ENCODE results near the gene ZP2.
"Not testable (repeated sequence)": the region's sequence is repeated elsewhere in the genome, so short reads cannot be mapped to it uniquely, and the experiment has no call there.

The ZP2 gene

GRCh38 chr16:21211486-21211885 is at the start of gene ZP2:
Gene ZP2, minus strand, starts transcription at chr16:21211574. Its CDS starts 27 bp downstream, at chr16:21211547.
- DNase-seq, result no peak

DNA sequence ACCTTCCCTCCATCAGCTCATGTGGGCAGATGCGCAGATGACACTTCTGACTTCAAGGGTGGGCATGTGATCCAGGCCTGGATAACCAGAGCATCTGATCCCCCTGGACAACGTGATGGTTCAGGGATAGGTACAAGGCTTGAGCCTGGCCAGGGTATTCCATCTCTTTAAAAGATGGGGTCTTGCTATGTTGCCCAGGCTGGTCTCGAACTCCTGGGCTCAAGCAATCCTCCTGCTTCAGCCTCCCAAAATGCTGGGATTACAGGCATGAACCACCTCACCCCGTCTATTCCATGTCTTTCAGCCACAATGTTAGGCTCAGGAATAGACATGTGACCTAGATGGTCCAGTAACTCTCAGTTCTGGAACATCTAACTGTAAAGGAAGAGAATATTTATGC is 45.9 kb upstream of the ZP2 start:
- DNase-seq, result no peak

GRCh38 chr16:21256636-21257035 is 45.3 kb upstream of the ZP2 start:
- DNase-seq, result no peak

GRCh38 chr16:21253470-21253869 is 42.1 kb upstream of the ZP2 start:
- no peak for DNase-seq

DNA sequence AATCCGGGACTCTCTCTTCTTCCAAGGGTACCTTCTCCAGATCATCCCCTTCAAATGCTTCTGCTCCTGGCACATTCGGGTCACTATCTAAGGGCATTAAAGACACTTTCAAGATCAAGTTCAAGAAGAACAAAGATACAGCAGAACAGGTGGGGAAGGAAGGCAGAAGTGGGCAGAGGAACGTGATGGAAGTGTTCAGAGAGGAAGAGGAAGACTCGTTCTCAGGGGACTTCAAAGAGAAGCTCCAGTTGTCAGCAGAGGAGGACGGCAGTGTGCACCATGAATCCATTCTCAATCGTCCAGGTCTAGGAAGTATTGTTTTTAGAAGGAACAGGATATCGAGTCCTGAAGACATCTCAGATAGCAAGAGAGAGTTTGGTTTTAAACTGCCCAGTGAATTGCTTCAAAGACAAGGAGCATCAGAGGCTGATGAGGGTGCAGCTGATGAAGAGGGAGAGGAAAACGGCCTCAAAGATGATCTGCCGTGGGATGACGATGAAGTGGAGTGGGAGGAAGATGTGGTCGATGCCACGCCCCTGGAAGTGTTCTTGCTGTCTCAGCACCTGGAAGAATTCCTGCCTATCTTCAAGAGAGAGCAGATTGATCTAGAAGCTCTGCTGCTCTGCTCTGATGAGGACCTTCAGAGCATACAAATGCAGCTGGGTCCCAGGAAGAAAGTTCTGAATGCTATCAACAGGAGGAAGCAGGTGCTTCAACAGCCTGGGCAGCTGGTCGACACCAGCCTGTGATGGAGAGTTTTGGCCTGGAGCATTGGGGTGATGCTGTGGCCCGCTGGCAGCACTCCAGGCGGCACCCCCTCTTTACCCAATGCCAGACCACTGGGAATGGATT is 38.9 kb upstream of the ZP2 start:
- no peak for DNase-seq

GRCh38 chr16:21248179-21248578 is 36.8 kb upstream of the ZP2 start:
- not testable (repeated sequence) for DNase-seq

DNA sequence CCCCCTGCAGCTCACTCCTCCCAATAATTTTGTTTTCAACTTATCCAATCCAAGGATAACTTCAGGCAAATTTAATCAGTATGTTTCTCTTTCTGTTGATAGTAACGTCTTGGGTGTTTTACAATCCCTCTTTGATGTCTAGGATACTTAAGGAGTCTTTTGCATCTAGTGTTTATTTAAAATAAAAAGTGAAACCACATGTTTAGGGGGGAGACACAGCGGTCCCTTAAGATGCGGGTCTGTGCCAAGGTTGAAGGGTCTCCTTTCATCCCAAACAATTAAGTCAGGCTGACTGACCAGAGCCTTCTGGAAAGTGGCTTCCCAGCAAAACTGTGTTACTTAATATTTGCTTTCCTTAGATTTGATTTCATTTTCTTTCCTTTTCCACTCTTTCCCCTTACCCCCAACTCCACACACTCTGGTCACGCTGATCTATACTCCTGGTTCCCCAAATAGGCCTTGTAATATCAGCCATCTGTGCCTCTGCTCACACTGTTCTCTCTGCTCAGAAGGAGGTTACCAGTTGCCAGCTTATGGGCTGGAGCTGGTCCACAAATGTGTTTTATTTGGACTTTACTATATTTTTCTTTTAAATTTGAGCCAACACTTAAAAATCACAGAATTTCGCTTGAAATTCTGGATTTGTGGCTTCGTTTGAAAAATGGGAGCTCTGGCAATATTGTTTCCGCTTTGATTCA is 33.3 kb upstream of the ZP2 start:
- no peak for DNase-seq

- DNase-seq, result no peak
Observed at GRCh38 chr16:21242756-21243155, 31.4 kb upstream of the ZP2 start.

DNA sequence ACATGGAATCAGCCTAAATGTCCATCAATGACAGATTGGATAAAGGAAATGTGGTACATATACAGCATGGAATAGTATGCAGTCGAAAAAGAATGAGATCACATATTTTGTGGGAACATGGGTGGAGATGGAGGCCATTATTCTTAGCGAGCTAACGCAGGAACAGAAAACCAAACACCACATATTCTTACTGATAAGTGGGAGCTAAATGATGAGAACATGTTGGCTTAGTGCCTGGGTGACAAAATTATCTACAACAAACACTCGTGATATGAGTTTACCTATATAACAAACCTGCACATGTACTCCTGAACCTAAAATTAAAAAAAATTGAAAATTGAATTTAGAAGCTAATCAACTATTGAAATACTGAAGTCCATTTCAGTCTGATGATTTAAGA is 28.3 kb upstream of the ZP2 start:
- no peak for DNase-seq

GRCh38 chr16:21236831-21237230 is 25.5 kb upstream of the ZP2 start:
- no peak for DNase-seq

DNA sequence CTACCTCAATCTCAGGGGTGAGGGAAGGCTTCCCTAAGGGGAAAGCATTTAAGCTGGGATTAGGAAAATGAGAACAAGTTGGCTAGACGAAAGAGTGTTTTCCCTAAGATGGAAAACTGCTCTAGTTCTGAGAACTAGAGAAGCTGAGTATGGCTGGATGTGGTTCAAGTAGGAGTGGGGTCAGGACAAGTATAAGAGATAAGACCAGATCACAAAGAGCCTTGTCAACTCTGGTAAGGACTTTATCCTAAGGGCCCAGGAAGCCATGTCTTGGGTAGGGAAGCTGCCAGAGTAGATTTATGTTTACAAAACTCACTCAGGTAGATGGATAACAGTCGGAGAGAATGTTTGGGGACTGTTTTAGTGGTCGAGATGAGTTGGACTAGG is 23.8 kb upstream of the ZP2 start:
- no peak for DNase-seq

DNA sequence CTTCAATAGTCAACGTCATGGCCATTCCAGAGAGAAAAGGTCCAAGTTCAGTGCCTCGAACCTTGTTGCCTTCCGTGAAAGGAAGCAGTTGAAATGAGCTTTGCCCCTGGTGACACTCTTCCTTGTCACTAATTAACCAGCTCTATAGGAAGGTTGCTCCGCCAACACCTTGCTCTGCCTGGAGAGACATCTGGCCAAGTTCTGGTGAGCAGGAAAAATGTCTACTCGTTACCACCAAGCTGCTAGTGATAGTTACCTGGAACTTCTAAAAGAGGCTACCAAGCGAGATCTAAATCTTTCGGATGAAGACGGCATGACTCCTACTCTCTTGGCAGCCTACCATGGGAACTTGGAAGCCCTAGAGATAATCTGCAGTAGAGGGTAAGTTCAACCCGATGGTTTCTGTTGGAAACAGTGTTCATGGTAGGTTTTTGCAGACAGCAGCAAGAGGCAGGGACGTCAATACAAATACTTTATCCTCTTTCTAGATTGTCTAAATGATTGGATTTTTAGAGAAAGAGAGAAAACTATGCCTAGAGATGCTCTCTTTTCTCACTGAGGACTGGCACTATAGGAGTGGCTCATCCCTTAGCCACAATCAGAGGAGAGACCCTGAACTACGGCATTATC is 22.3 kb upstream of the ZP2 start, which contains the start of gene ANKS4B:
Gene ANKS4B (plus strand): TSS at position 179 of the 630 bp plus-strand sequence. CDS start 39 bp downstream, at position 218.
- no peak for DNase-seq

DNA sequence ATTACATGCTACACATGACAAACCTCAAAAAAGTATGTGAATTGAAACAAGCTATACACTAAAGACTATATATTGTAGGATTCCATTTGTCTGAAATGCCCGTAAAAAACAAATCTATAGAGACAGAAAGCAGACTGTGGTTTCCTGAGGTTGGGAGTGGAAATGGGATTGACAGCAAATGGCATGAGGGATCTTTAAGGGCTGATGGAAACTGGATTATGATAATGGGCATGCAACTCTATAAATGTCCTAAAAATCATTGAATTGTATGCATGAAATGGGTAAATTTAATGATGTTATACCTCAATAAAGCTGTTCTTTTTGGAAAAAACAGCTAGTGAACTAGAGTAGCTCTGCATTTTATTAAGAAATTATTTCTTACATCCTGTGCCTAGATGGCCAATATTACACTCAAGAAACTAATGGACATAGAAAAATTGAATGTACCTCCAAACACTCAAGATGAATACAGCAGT is 21.7 kb upstream of the ZP2 start:
- no peak for DNase-seq

- no peak for DNase-seq
Observed at GRCh38 chr16:21228361-21228872, 17.0 kb upstream of the ZP2 start.

GRCh38 chr16:21227866-21228265 is 16.5 kb upstream of the ZP2 start:
- no peak for DNase-seq

- no peak for DNase-seq
Observed at GRCh38 chr16:21226749-21227148, 15.4 kb upstream of the ZP2 start.

DNA sequence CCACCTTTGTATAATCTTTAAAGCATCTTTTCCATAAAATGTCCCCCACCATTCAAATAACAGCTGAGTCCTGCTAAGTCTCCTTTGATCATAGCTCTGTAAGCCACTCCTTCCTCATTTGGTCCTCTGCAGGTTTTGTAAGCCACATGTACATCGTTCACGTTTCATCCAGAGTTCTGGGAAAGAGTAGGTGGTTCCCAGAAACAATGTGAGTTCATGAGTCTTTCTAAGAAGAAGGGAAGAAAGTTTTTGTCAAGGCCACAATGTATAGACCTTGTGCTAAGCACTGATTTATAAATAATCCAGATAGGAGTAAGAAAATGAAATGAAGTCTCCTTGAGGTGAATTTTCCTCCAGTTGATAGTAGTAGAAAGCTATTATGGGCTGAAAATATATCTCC is 13.4 kb upstream of the ZP2 start:
- DNase-seq, result no peak

DNA sequence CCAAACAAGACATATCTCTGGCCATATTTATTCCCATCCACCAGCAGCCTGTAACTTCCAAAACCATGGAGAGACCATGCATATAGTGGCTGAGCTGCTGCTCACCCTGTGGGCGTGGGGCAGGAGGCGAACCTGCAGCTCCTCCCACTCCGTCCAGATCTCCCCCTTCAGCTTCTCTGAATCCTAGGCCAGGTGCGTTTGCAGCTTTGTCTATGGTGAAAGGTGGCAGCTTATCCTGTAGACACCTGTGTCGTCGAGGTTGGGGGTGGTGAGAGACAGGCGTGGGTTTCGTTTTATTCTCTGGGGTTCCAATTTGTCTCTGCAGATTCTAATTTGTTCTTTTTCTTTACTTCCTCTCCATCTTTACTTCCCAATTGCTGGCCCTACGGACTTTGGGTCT is 12.4 kb upstream of the ZP2 start:
- no peak for DNase-seq

DNA sequence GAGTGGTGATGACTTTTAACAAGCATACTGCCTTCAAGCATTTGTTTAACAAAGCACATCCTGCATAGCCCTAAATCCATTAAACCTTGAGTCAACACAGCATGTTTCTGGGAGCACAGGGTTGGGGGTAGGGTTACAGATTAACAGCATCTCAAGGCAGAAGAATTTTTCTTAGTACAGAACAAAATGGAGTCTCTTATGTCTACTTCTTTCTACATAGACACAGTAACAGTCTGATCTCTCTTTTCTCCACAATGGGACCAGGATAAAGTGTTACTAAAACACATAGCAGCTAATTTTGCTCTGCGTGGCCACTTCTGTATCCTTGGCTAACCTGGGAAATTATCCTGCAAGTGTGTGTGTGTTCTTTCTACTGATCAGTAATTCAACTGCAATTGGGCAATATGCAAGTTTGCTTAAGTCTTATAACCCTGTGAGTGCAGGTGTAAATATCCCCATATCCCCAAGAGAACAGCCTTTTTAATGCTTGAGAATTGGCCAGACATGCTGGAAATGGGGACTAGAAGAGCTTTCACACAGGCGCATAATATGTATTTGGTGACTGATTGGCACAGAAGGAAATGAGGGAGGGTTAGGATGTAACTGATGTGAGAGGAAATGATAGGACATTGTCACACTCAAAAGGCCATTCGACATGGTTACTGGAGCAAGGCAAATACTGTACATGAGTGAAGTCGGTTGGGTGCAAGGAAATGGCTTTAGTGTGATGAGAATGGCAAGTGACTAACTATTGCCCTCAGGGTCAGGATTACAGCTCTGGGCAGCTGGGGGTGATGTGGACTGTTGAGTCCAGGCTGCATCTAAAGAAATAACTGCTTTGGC is 11.3 kb upstream of the ZP2 start:
- no peak for DNase-seq

DNA sequence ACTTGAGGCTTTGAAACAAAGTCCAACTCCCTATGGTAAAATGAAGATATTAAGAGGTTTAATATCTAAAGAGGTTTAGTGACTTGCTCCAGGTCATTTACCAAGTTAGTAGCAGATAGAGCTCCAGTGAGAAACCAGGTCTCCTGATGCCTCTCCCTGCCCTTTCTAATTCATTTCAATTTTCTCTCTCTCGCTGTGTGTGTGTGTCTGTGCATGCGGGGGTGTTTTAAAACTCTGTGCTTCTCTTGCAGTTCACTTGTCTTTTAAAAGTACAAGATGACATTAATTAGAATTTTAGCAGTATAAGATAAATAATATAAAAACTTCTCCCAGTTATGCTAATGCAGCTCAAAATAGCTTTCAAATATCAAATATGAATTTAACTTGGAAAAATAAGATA is 8.2 kb upstream of the ZP2 start:
- DNase-seq, result no peak

DNA sequence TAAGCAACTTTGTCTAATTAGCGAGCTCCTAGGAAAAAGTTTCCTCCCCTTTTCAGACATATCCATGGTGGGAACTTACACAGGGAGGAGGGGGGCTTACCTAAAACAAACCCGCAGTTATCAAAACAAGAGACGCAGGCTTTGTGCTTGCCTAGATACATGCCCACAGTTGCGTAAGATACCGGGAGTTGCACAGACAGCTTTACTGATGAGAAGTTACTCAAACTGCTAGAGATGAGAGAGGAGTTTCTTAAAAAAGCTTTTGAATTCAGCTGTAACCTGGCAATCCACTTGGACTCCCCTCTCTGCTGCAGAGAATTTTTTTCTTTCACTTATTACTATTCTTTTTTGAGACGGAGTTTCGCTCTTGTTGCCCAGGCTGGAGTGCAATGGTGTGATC is 6.8 kb upstream of the ZP2 start:
- DNase-seq, result no peak

DNA sequence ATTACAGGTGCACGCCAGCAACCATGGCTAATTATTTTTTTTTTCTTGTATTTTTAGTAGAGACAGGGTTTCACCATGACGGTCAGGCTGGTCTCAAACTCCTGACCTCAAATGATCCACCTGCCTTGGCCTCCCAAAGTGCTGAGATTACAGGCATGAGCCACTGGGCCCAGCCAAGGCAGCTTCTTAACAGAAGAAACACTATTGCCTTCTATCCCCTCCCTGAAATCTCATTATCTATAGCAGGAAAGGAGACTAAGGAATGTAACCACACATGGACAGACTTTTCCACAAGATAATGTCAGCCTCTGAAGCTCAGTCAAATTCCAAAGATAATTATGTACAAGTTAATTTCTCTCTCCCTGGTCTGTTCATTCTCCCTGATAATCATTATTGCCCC is 5.7 kb upstream of the ZP2 start:
- no peak for DNase-seq

- no peak for DNase-seq
Observed at GRCh38 chr16:21214086-21214485, 2.7 kb upstream of the ZP2 start.
